HG03103 (cell line): ENCODE data around the gene TSC22D1.

Experiments used
- ATAC-seq: cut with Tn5 transposase; IDR thresholded peaks from one replicate; pipeline ENCODE4 v1.9.1; 2021; ENCODE audit warnings: low read depth; ENCODE audit not compliant: unreplicated experiment

Gene TSC22D1

DNA sequence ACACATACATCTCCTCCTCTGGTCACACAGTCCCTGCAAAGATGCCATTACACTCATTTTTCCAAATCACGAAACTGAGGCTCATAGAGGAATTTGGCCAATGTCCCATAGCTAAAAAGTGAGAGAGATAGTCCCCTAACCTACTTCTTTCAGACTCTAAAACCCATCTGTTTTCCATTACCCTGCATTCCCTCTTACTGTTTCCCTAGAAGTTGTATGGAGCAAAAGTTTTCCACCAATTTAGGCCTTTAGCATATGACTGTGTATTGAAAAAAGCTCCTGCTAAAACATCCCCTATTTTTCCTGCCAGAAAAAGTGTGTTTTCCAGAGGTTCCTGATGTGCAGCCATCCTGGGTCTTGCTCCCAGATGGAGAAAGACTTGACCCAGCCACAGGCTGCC, 186.3 kb downstream of the TSC22D1 start:
- ATAC-seq: no peak

DNA sequence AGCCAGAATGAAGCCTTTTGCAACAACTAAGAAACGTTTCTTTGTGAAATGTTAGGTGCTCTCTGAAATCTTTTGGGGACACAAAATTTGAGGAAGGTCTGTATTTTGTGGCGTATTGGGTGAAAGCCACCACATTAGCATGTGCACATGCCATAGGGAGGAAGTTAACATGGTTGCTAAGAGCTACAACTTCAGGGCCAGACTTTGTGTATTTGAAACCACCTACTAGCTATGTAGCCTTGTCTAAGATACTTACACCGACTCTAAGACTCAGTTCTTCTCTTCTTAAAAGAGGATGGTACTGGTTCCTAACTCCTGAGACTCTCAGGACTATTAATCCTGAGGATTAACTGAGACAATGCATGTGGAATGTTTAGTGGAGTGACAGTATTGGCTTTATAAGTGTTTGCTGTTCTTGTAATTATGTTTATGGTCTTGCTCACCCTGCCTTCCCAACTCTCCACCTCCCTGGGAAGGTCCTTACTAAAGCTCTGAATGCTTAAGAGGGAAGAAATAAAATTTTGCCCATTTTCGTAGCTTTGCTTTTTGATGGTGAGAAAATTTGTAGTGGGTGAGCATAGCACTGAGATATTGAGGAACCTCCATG, 187.0 kb downstream of the TSC22D1 start:
- ATAC-seq: no peak

DNA sequence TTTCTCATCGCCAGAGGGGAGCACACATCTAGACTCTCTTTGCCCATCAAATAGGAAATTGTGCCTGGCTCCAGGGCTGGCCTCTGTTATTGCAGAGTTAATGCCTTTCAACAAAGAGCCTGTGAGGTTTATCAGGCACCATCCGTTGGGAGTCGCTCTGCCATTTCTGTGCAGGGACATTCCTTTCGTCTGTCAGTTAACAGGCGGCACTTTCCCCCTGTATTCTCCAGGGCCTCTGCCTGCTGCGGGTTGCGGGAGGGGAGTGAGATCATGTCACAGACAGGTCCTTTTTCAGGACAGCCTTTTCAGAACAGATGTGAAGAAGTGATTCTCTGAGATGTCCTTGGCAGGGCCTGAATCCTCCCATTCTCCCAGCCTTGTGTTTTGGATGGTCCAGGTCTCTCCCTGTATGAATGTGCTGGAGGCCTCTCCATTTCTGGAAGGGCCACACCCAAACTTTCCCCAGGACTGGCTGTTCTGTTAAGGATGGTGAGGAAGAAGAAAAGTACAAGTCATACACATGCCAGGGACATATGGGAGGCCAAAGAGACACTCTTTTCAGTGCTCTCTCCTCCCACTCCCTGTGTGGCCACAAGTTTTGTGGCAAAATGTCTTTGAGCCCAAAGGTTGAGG, 187.6 kb downstream of the TSC22D1 start:
- no peak for ATAC-seq

DNA sequence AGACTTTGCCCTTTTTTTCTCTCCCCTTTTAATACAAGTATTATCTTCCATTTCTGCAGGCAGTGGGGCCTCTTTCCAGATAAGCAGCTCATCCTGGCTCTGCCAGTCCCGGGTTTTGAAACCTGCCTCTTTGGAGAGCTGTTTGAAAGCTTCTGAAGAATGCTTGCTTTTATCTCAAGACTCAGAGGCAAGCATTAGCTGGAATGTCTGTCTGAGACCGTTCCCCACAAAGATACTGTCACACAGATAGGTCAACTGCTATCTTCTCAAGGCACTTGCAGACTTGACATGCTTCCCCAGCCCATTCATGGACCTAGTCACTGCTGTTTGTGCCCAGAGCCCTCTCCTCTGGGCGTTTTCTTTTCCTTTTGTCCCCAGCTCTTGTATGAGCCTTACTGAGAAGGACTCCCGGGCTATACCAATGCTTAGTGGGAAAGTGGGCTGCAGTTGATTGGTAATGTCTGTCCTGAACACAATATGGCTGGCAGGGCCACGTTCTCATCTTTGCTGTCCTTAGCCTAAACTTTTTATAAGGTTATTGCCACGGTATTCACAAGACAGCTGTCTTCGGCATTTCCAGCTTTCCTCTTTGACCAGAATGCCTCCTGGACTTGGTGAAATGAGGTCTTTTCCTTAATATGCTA, 189.1 kb downstream of the TSC22D1 start:
- ATAC-seq: no peak

DNA sequence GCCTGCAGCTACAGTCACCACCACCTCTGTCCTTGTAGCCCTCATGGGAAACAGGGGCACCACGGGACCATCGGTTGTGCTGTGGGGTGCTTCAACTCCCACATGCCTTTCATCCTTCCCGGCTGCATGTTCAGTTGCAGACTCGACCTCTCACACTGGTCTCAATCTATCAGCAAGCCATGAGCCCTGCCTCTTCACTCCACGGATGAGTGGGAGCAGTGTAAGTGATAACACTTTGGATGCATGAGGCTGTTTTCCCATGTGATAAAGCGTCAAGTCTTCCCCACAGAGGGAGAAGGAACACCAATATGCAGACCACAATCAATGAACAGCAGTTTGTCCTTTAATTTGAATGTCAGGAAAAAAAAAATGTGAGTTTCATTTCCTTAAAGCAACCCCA, 190.3 kb downstream of the TSC22D1 start:
- no peak for ATAC-seq

DNA sequence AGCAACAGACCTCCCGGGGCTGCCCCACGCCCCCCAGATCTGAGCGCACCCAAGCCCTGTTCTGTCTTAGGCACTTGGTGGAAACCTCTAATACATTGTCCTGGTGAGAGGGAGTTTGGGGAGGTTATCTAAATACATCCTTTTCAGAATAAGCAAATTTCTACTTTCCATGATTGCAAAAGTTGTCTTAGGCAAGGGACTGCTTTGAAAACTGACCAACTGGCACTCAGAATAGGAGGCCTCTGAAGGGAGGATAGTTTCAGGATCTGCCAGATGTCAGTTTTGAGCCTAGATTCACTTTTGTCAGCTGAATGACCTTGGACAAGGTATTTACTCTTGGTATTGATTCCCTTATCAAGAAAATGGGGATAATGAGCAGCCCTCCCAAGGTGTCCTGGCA, 190.7 kb downstream of the TSC22D1 start:
- no peak for ATAC-seq

DNA sequence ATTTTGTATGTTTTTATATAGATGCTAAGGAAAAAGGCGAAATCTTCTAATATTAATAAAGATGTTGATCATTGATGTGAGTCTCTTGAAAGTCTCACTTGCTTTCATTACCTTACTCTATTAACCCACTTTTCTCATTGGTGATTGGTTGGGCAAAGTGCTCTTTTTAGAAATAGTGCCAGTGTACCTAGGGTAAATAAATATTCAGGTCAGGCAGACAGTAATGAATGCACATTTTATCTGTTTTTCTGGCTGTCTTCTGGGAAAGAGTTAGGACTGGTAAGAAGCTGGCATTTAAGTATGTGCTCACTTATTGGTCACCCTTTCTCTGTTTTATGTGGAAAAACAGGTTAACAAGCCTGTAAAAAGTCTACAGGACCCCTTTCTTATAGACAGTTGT, 191.4 kb downstream of the TSC22D1 start:
- ATAC-seq: no peak

DNA sequence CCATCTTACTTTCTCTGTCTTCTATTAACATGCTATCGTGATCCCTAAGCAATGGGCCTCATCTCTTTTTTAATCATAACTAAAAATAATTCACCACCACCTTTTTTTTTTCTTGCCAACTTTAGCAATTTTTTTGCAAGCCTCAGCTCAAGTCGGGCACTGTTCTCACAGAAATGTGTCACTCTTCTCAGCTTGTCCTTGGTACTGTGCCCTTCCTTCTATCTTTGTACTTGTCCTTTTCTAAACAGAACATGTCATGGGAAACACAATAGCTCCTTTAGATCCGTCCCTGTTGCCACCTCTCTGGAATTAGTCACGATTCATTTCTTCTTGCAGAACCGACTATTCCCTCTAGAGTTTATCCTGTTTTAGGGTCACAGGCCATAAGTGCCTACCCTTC, 192.2 kb downstream of the TSC22D1 start:
- ATAC-seq: no peak

DNA sequence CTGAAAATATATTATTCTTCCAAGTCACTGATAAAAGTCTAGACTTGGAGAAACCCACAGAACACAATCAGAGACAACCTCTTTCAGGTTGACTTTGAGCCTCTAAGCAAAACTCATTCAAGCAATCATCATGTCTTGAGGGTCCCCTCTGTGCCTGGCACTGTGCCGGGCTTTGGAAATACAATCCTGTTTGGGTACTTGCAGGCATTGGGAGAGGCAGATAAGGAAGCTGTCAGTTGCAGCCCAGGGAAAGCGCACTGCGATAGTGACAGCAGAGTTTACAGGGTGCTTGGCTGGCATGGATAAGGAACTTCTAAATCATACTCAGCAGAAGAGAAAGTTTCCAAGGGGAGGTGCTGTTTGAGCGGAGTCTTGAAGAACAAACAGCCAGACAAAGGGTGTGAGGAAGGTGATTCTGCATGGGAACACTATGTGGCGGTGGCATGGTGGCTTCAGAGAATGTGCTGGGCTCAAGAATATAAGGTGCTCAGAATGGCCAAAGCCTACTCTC, 193.4 kb downstream of the TSC22D1 start:
- ATAC-seq: no peak
